Activated T-helper 1 cell treated with anti-CD3 and anti-CD28 coated beads, Interleukin-2, amount 50 U/mL, for 16 hours (primary cell): ENCODE measurements around the gene QRICH1.
"Not testable (repeated sequence)": the region's sequence is repeated elsewhere in the genome, so short reads cannot be mapped to it uniquely, and the experiment has no call there.

ENCODE experiments used
- DNase-seq, 2 donors: peaks; one replicate each; pipeline ENCODE4 v3.0.0-alpha.2; 2020; ENCODE audit warnings: low read depth in 1 of 2, low spot score in 1 of 2

Gene QRICH1

GRCh38 chr3:49017971-49018706, 75.7 kb downstream of the QRICH1 start, which contains the start of gene DALRD3:
Gene DALRD3, minus strand, starts transcription at chr3:49018580. Its CDS starts 16 bp downstream, at chr3:49018564.
- peak in 1 of 2 donors; percentile 35 for DNase-seq

GRCh38 chr3:49017229-49017970, 76.5 kb downstream of the QRICH1 start:
- DNase-seq = no peak

GRCh38 chr3:49016414-49017228, 77.2 kb downstream of the QRICH1 start:
- DNase-seq = no peak

GRCh38 chr3:49015765-49016164, 78.1 kb downstream of the QRICH1 start:
- no peak for DNase-seq

GRCh38 chr3:49015072-49015471, 78.8 kb downstream of the QRICH1 start:
- no peak for DNase-seq

GRCh38 chr3:49013738-49014660, 79.9 kb downstream of the QRICH1 start:
- DNase-seq = no peak

GRCh38 chr3:49013113-49013737, 80.6 kb downstream of the QRICH1 start:
- DNase-seq = no peak

GRCh38 chr3:49012441-49013017, 81.3 kb downstream of the QRICH1 start:
- DNase-seq = no peak

- DNase-seq = no peak
Measured at GRCh38 chr3:49009396-49009795, 84.5 kb downstream of the QRICH1 start.

GRCh38 chr3:49008627-49009026, 85.2 kb downstream of the QRICH1 start:
- DNase-seq = not testable (repeated sequence)

- peak; percentile 67 to 79 for DNase-seq
Measured at GRCh38 chr3:49007771-49008528, 85.9 kb downstream of the QRICH1 start.

GRCh38 chr3:49007068-49007770, 86.7 kb downstream of the QRICH1 start, which contains the start of gene WDR6:
Gene WDR6, plus strand, starts transcription at chr3:49007391. Its CDS starts 41 bp downstream, at chr3:49007432.
- DNase-seq = peak; percentile 93 to 95

GRCh38 chr3:49006408-49007067, 87.3 kb downstream of the QRICH1 start:
- no peak for DNase-seq

- no peak for DNase-seq
Measured at GRCh38 chr3:49005998-49006397, 87.9 kb downstream of the QRICH1 start.

- DNase-seq = no peak
Measured at GRCh38 chr3:49005303-49005680, 88.6 kb downstream of the QRICH1 start.

GRCh38 chr3:49004352-49005302, 89.2 kb downstream of the QRICH1 start:
- DNase-seq = no peak

- no peak for DNase-seq
Measured at GRCh38 chr3:49001155-49001554, 92.7 kb downstream of the QRICH1 start.
